HuH-7.5 (cell line): ENCODE results near the gene WDR48.

Experiments
- DNase-seq: peaks from one replicate; pipeline ENCODE4 v3.0.0; 2011; ENCODE audit warnings: low spot score

Gene WDR48

GRCh38 chr3:39124876-39125840 lies 73.3 kb downstream of the WDR48 start:
- DNase-seq, result no peak

DNA sequence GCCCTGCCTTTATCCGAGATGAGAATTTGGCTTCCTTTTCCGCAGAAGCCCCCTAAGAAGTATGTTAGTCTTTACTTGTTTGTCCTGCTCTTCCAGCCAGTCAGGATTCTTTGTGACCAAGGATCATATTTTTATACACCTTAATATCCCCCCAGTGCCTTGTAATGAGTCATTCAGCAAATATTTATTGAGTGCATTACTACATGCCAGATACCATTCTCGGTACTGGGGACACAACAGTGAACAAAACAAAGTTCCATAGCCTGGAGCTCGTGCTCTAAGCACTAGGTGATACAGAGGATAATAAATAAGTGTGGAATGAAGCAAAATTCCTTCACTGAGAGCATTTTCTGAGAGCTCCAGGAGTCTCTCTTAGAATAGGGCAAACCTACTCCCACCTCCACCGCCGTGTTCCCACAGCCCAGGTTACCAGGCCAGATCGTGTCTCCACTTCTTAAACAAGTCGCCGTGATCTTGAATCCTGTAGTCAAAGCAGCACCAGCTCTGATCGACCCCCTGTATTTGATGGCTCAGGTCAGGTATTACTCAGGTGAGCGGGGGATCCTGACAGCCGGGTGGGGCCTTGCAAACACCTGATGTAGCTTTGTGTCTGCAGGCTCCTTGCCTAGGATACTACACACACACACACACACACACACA lies 74.2 kb downstream of the WDR48 start:
- DNase-seq, result no peak

DNA sequence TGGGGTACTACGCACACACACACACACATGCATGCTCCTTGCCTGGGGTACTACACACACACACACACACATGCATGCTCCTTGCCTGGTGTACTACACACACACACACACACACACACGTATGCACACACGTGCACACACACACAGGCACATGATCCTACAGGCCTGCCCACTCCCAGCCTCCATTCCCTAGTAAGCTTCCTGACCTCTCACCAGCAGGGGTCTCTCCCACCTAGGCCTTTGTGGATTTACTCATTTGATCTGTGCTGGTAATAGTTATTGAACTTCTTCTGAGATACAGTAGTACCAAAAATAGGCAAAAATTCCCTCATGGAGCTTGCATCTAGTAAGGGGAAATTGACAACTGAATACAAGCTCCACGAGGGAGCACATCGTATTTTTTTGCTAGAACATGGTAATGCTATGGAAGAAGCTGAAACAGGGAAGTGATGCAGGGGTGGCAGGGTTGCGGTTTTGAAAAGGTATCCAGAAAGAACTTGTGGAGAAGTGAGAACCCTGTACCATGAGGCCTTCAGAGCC lies 74.8 kb downstream of the WDR48 start:
- no peak for DNase-seq

- no peak for DNase-seq
Measured at GRCh38 chr3:39127269-39127907, 75.6 kb downstream of the WDR48 start.

DNA sequence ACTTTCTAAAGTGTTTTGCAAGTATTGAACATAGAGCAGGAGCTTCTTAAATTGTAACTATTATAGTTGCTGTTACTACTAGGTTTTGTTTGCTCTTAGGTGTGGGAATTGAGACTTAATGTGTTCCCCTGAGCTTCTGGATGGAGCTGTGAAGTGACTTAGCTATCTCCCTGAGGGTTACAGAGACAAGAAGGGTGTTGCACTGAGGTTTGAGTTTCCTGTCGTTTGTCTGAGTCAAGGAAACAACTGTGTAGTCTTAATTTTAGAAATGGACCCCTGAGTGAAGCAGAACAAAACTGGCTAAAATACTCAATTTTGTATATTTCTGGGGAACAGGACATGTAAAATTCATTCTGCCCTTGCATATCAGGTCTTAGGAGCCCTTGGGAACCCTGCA lies 76.1 kb downstream of the WDR48 start:
- no peak for DNase-seq

DNA sequence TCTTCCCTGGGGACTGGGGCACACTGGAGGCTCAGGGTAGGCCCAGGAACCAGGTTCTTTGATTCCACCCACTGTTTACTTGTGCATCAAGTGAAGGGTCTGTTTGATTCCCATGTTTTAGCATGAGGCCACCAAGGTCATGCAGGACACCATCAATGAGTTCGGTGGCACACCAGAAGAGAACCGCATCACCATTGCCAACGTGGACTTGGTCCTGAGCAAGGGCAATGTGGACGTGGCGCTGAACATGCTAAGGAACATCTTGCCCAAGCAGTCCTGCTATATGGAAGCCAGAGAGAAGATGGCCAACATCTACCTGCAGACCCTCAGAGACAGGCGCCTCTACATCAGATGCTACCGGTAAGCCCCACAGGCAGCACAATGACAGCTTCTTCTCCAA lies 77.1 kb downstream of the WDR48 start:
- DNase-seq, result no peak

GRCh38 chr3:39130026-39130425 lies 78.2 kb downstream of the WDR48 start:
- no peak for DNase-seq

- no peak for DNase-seq
Measured at GRCh38 chr3:39130693-39131265, 79.0 kb downstream of the WDR48 start.

GRCh38 chr3:39132096-39133092 lies 80.6 kb downstream of the WDR48 start:
- DNase-seq, result no peak

- no peak for DNase-seq
Measured at GRCh38 chr3:39133093-39133490, 81.3 kb downstream of the WDR48 start.

DNA sequence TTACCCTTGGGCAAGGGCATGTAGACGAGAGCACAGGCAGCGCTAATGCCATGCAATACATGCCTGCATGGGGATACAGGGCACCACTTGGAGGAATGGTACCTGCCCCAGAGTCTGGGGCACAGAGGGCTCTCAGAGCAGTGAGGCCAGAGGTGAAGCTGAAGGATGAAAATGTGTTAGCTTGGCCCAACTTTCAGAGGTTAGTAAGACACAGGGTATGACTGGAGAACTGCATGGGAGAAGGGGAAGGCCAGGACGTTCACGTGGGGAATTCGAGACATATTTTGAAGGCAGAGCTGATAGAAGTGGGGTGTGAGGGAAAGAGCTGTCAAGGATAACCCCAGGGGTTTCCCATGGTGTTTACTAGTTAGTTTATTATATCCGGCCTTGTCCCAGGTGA lies 82.0 kb downstream of the WDR48 start:
- no peak for DNase-seq

DNA sequence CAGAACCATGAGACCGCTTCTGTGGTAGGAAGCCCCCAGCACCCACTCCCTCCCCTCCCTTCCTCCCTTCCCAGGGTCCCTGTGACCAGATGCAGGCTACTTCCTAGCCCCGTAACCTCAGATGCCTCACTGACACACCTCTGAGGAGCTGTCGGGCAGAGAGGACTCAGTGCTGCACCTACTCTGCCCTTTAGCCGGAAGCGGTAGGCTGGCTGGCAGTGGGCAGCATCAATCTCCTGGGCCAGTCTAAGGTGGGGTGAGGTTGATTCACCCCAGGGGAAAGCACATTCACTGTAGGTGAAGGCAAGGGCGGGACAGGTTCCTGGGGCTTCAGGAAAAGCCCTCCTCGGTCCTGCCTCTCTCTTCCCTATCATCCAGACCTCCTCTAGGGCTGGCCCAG lies 82.5 kb downstream of the WDR48 start:
- no peak for DNase-seq

- DNase-seq, result no peak
Measured at GRCh38 chr3:39135170-39135805, 83.5 kb downstream of the WDR48 start.

- no peak for DNase-seq
Measured at GRCh38 chr3:39136533-39137434, 85.0 kb downstream of the WDR48 start.

DNA sequence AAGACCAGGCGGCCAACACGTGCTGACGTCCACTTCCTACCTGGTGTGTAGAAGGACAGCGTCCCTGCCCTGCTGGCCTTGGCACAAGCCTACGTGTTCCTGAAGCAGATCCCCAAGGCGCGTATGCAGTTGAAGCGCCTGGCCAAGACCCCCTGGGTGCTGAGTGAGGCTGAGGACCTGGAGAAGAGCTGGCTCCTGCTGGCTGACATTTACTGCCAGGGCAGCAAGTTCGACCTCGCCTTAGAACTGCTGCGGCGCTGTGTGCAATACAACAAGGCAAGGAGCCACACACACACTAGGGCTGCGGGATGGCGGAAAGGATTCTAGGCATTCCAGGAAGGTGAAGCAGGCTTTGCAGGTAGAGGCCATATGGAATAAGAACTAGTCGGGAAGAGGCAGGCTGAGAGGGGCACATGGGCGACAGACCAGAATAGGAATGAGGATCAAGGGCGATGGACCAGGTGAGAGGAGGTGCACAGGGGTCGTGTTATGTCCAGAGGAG lies 85.7 kb downstream of the WDR48 start:
- DNase-seq, result no peak

GRCh38 chr3:39137991-39138803 lies 86.4 kb downstream of the WDR48 start:
- no peak for DNase-seq

- DNase-seq, result no peak
Measured at GRCh38 chr3:39138804-39139415, 87.1 kb downstream of the WDR48 start.

DNA sequence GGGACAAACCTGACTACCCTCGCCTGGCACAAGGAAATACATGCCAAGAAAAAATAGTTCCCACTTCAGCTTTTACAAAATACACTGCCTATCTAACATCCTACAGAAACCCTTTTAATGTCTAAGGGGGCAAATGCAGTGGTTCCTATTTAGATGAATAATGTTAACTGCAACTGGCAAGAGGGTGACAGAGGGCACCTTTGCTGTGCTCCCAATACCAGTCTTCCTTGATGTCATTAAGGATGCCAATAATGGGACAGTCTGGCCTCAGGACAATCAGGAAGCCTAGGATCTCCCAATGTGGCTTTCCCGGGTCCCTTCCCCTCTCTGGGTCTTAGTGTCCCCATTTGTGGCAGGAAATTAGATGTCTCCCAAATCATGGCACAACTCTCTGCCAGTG lies 87.6 kb downstream of the WDR48 start:
- no peak for DNase-seq
